Loucy (cell line): ENCODE results near the gene TNFSF4.

Source experiments
- H2AFZ ChIP-seq: fragments of 200-600 bp; sonication (generic); 2 replicates; pipeline ENCODE4 v1.6.0; 2016; ENCODE audit warnings: antibody characterized with exemption, mild to moderate bottlenecking, low read length, moderate library complexity
- H3F3A ChIP-seq: fragments of 200-600 bp; 2 replicates; pipeline ENCODE4 v1.6.0; 2016; ENCODE audit warnings: antibody characterized with exemption, low read depth, mild to moderate bottlenecking
- H3K27me3 ChIP-seq: fragments of 200-600 bp; sonication (generic); 2 replicates; pipeline ENCODE4 v1.6.1; 2014; ENCODE audit warnings: low read length, mild to moderate bottlenecking; ENCODE audit not compliant: insufficient read depth, poor library complexity, severe bottlenecking
- H3K36me3 ChIP-seq: fragments of 200-600 bp; sonication (generic); 2 replicates; pipeline ENCODE4 v1.6.1; 2016; ENCODE audit warnings: low read length; ENCODE audit not compliant: insufficient read depth
- H3K4me1 ChIP-seq: fragments of 200-600 bp; sonication (generic); 2 replicates; pipeline ENCODE4 v1.5.1; 2014; ENCODE audit warnings: low read length, mild to moderate bottlenecking; ENCODE audit not compliant: insufficient read depth, poor library complexity, severe bottlenecking
- H3K4me2 ChIP-seq: fragments of 200-600 bp; sonication (generic); 2 replicates; pipeline ENCODE4 v1.6.0; 2014; ENCODE audit warnings: antibody characterized with exemption, low read length, low read depth, mild to moderate bottlenecking; ENCODE audit not compliant: poor library complexity, severe bottlenecking
- H3K4me3 ChIP-seq: fragments of 200-600 bp; sonication (generic); 2 replicates; pipeline ENCODE4 v1.5.1; 2014; ENCODE audit warnings: low read length, mild to moderate bottlenecking, mixed read lengths; ENCODE audit not compliant: poor library complexity, severe bottlenecking
- H3K79me2 ChIP-seq: fragments of 200-600 bp; sonication (generic); 2 replicates; pipeline ENCODE4 v1.6.1; 2014; ENCODE audit warnings: low read length; ENCODE audit not compliant: insufficient read depth
- H3K9ac ChIP-seq: fragments of 200-600 bp; sonication (generic); 2 replicates; pipeline ENCODE4 v1.6.0; 2014; ENCODE audit warnings: mild to moderate bottlenecking, low read depth, low read length, moderate library complexity; ENCODE audit not compliant: poor library complexity, severe bottlenecking
- H3K9me2 ChIP-seq: fragments of 200-600 bp; sonication (generic); replicated peaks from 2 replicates; pipeline ENCODE4 v1.6.1; 2016; ENCODE audit warnings: low read depth, low read length, mixed read lengths
- H3K9me3 ChIP-seq: fragments of 200-600 bp; sonication (generic); 2 replicates; pipeline ENCODE4 v1.6.1; 2014; ENCODE audit warnings: mild to moderate bottlenecking, antibody characterized with exemption, low read length, low read depth; ENCODE audit not compliant: insufficient read depth
- H4K20me1 ChIP-seq: fragments of 200-600 bp; sonication (generic); 2 replicates; pipeline ENCODE4 v1.6.0; 2014; ENCODE audit warnings: antibody characterized with exemption, low read length, mild to moderate bottlenecking; ENCODE audit not compliant: insufficient read depth, poor library complexity, severe bottlenecking
- CTCF ChIP-seq: fragments of 200-600 bp; sonication (generic); conservative IDR thresholded peaks from 2 replicates; pipeline ENCODE4 v1.5.1; 2014; ENCODE audit warnings: mild to moderate bottlenecking, antibody characterized with exemption, low read length
- EZH2phosphoT487 ChIP-seq: fragments of 200-600 bp; IDR thresholded peaks from 2 replicates; pipeline ENCODE4 v1.6.1; 2018; ENCODE audit warnings: antibody characterized with exemption, mild to moderate bottlenecking, moderate library complexity, borderline replicate concordance

The TNFSF4 gene

GRCh38 chr1:173134800-173135199 lies 72.3 kb downstream of the TNFSF4 start:
- no peak overlapping the region for H3K4me3 ChIP-seq
- H3K79me2 ChIP-seq, result no peaks in the 10 kb centered on the region
- no peak overlapping the region for H3K4me2 ChIP-seq
- no peaks in the 10 kb centered on the region for H3K4me1 ChIP-seq
- no peaks in the 10 kb centered on the region for H3K9me2 ChIP-seq
- H2AFZ ChIP-seq, result no peak overlapping the region
- no peak overlapping the region for H3K9ac ChIP-seq
- no peaks in the 10 kb centered on the region for H3K36me3 ChIP-seq
- no peaks in the 10 kb centered on the region for H4K20me1 ChIP-seq
- H3F3A ChIP-seq, result no peaks in the 10 kb centered on the region
- H3K9me3 ChIP-seq, result no peaks in the 10 kb centered on the region
- TF ChIP-seq CTCF, result no peak
- TF ChIP-seq EZH2phosphoT487, result no peak
- H3K27me3 ChIP-seq, result no peaks in the 10 kb centered on the region

- Histone ChIP-seq H4K20me1 (no peaks in the 10 kb centered on the region), H3K4me3 (no peak overlapping the region), H3K9me2 (no peaks in the 10 kb centered on the region), H3K9ac (no peak overlapping the region), H3K4me1 (no peaks in the 10 kb centered on the region), H3K79me2 (no peaks in the 10 kb centered on the region), H3K9me3 (no peaks in the 10 kb centered on the region), H3K36me3 (no peaks in the 10 kb centered on the region), H3K27me3 (no peaks in the 10 kb centered on the region), H2AFZ (no peak overlapping the region), H3K4me2 (no peak overlapping the region), H3F3A (no peaks in the 10 kb centered on the region)
- TF ChIP-seq CTCF (no peak), EZH2phosphoT487 (no peak)
These were observed 73.1 kb downstream of the TNFSF4 start for GRCh38 chr1:173134029-173134428.
